Activated CD4-positive, alpha-beta T cell treated with anti-CD3 and anti-CD28 coated beads, Interleukin-2, amount 50 U/mL, for 48 hours (primary cell): ENCODE measurements around the gene NCKAP5.

Experiments used
- DNase-seq, 2 experiments: peaks; one replicate each; pipeline ENCODE4 v3.0.0-alpha.2; 2020

The NCKAP5 gene

DNA sequence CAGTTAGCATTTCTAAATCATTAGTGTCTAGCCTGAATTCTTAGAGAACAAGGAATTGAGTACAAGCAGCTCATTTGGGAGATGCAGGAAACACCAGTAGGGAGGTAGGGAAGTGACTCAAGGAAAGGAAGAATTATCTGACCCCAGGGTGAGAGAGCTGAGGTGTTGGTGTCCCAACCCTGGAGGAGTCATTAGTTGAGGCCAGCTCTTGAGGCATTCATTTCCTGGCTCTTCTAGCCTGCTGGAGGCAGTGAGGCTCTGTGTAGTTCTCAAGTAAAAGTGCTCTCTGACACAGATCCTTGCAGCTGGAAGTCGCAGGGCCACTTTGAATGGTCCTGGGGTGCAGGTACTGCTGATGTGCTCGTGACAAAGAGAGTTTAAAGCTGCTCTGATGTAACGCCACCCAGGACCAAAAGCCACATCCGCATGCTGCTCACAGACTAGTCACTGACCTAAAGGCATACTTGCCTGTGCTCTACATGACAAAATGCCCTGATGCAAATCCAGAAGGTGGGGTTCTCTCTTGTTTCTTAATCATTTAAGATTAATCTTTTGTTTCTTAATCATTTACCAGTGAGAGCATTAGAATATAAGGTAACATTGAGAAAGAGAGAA is 598.8 kb downstream of the NCKAP5 start:
- DNase-seq, result no peak

DNA sequence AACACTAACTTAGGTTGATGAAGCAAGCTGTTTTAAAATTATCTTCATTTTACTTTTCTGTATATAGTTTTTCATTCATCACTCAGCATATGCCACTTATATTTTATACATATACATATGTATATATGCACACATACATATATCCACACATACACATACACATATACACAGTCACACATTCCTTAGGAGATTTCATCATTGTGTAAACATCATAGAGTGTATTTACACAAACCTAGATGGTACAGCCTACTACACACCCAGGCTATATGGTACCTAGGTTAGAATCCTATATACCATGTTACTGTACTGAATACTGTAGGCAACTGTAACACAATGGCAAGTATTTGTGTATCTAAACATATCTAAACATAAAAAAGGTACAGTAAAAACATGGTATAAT is 602.8 kb downstream of the NCKAP5 start:
- DNase-seq, result no peak

DNA sequence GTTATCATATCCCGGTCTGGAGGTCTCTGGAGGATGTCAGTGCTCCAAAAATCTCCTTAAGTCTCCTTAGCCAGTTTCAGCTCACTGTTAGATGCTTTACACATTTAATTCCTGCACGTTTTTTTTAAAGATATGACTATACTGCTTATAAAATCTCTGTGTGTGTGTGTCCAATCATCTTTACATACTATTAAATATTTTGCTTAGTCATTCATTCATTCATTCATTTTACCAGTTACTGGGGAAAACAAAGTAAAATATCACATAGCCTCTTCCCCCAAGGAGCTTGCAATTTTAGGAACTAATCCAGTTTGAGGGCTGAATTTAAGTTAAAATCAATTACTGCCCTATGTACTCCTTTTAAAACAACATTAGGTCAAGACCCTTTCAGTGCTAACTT is 605.1 kb downstream of the NCKAP5 start:
- DNase-seq, result no peak

DNA sequence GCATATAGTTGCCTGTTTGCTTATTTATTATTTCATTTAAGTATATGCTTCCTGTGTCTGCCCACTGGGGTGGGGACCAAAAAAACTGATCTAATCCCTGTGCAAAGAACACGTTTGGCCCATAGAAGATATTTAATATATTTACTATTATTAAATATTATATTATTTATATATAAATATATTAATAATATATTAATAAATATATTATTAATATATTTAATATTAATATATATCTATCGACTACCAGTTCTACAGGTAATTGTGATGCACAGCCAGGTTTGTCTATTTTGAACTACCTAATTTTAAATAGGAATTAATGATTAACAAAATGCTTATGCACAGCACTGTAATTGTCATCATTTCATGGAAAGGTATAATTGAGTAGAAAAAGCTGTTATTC is 609.4 kb downstream of the NCKAP5 start:
- DNase-seq, result no peak

DNA sequence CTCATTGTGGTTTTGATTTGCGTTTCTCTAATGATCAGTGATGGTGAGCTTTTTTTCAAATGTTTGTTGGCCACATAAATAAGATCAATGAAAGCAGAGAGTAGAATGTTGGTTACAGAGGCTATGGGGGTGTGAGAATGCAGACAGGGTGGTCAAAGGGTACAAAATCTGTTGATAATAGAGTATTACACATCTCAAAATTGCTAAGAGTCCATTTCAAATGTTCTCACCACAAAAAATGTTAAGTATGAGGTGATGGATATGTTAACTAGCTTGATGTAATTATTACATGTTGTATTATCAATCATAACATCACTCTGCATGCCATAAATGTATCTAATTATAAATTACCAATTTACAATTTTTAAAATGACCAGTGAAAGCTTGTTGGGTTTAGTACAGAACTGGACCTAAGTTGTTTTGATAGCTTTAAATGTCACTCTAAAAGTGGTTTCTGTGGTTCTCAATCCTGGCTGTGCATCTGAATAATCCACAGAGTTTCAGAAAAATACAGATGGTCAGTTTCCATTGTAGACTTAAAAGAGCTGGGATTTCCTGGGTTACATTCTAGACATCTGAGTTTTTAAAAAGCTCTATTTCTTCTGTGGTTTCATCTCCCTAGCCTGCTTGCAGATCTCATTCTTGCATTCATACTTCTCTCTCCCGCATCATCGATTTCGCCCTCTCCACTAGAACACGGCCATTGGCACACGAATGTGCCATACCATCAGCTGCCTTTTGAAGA is 612.2 kb downstream of the NCKAP5 start:
- no peak for DNase-seq

DNA sequence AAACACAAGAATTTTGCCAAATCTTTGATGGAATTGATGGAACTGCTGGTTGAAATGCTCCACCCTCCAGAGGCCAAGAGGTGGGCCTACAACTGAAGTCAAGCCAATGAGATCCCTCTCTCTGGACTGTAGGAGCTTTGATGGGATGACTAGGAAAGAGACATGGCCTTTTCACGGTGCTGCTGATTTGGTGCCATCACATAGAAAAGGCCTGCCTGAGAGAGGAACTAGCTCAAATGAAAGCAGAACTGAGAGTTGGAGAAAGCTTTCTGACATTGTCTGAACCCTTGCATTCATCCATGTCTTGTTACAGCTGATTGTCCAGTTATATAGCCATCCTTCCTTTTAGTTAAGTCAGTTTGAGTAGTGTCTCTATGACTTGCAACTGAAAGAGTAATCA is 614.5 kb downstream of the NCKAP5 start:
- DNase-seq, result no peak

DNA sequence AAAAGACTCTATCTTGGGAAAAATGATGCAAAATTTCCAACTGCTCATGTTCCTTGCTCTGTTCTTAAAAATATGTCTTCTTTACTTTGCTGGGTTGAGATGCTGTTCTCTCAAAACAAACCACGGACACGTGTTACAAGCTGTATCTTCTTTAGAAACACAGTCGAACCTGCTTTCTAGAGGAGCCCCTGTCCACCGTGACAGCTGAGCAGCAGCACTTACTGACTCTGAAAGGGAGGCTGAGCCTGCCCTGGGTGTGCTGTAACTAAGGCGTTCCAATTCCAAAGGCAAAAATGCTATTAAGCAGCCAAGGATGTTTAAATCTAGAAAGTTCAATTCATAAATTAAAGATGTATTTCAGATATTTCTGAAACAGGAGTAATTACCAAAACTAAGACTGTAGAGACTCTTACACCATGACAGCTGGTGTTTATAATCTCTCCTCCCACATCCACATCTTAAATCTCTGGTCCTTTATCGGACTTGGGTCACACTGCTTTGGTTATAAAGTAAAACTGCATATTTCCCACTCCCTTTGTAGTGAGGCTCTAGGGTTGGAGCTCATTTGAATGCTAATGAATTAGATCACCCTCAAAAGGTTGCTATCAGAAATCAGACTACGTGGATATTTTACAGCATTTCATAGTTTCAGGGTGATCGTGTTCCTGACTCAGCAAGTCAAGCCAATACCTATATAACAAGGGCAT is 617.1 kb downstream of the NCKAP5 start:
- DNase-seq, result no peak

DNA sequence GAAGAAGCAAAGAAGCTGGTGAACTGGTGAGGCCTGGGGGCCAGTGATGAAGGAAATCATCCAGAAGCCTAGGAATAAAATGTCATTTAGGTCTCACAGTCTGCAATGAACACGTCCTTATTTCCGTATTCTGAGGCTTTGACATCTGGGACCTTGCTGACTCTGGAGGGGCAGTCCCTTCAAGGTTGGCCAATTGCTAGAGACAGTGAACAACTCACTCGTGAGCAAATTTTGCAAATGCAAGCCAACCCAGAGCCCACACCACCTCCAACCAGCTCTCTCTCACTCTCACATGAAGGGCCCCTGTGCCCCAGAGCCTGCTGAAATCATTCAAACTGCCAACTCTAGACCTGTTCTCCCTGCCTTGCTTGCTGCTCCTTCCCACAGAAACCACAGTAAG is 619.2 kb downstream of the NCKAP5 start:
- DNase-seq, result no peak

DNA sequence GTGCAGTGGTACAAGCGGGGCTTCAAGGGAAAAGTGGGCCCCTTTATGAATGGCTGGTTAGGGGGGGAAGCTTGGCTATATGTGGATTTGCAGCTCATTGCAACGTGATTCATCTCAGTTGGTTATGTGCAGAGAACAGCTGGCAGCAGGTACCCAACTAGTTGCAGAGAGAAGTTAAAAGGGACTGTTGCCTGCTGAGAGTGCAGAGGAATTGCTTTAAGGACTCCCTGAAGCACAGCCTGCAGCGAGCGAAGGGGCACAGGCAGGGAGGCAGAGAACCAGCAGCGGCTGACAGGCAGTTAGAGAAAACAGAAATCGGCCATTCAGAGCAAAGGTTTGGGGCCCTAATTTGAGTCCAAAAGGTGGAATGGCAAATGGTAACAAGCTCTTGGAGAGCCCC is 620.1 kb downstream of the NCKAP5 start:
- no peak for DNase-seq

DNA sequence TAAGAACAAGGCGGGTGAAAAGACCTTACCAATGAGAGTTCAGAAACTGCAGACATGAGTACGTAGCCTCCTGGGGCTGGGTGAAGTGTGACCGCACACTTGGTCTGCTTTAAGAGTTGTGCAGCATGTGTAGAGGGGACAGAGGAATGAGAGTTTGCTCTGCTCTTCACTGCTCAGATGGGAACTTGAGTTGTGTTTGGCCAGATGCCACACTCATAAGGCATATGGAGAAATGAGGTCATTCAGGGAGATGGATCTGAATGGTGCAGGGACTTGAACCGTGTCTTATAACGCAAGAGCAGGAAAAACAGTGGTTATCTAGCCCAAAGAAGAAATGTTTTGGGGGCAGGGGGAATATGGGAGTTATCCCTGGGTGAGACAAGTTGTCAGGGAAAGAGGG is 624.4 kb downstream of the NCKAP5 start:
- DNase-seq, result no peak

DNA sequence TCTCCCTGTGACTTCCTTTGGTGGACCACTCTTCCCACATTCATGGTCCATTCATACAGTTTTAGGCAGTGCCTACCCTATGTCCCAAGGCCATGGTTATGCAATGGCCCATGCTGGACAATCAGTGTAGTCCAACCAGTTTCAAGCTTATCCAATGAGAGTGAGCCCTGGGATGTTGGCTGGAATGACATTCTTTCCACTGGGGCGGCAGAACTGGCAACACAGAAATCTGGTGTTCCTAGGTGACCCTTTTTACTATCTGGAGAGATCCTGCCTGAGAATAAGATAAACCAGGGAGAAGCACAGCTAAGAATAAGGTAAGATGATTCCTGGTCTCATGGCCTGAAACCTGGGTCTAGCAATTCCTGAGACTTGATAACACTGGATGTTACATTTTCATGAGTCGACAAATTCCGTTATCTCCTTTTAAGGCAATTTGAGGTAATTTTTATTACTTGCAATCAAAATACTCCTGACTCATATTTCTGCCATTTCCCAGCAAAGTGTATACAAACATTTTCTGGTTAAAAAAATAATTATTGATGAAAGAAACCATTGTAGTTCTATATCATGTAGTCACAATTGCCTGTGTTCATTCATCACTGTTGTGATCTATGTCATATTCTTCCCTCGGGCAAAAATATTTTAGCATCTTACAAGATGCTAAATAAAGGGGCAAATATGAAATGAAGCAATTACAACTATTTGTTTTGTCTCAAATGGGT is 626.8 kb downstream of the NCKAP5 start:
- DNase-seq, result no peak

DNA sequence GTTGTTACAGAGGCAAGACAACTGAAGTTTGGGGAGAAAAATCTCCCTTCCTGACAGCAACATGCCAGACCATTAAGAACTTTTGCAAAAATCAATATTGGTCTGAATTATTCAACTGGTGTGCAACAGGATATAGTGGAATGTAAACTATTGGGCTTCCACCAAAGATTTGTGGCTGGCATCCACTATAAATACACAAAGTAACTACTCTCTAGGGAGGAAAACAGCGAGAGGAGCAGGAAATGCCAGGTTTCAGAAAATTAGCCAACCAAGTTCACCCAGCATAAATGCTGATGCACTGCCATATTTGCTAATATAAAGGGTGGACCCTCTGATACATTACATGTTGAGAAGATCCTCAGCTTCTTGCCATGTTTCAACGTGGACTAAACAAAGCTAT is 630.6 kb downstream of the NCKAP5 start:
- DNase-seq, result no peak

DNA sequence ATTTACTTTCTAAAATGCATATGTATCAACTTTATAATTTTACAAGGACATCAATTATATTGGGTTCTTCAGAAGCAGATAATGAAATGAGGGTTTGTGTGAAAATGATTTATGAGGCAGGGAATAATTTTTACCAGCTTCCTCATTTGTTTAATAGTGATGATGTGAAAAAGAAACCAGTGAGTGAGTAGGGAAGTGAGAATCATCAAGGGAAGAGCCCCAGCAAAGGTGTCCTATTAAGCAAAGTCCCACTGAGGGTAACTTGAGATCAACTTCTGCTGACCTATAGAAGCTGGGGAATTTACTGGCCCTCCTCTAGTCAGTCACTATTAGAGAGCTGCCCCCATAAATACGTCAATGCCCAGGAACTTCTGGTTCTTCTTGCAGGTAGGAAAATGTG is 631.5 kb downstream of the NCKAP5 start:
- DNase-seq, result no peak

DNA sequence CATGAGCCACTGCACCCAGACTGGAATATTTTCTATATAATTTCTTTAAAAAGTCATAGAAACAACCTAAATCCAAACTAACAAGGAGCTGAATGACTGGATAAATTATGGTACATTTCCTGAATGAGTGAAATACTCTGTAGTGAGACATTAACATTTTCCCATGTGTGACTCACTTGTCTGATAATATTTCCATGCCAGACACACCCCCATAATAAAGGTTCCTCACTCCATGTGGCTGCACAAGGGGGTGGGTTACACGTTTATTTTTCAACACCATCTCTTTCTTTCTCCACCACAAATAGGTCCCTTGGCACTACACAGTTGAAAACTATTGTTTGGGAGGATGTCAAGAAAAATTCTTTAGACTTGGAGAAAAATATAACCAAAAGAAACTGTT is 632.0 kb downstream of the NCKAP5 start:
- DNase-seq, result no peak

DNA sequence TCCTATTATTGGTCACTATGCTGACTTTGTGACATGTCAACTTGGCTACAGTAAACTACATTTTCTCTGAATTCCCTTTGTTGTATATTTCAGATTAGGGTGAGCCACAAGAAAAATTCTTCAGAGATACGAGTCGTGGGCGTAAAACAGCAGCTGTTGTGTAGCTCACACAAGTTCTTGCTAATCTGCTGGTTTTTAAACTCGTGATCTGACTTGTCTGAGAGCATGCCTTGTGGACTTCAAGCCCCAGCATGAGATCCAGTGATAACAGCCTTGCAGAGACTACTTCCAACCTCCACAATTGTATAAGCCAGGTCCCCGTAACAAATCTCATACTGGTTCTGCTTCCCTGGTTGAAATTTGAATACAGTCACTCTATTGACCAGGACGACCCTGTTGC is 638.5 kb downstream of the NCKAP5 start:
- no peak for DNase-seq

DNA sequence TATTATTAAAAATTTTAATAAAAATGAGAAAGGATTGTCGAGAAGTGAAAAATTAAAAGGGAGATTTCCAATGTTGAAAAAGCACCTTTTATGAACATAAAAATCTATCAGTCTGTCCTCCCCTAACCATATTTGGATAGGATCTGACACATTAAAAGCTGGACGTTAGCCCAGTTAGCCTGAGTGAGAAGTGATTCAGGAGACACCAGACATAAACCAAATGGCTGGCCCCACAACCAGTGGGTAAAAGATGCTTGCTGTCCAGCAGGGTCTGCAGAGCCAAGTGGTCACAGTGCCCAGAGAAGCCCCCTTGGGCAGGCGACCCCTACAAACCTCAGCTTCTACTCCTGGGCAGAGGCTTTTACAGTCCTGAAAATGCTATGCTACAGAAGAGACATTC is 644.5 kb downstream of the NCKAP5 start:
- DNase-seq, result no peak

DNA sequence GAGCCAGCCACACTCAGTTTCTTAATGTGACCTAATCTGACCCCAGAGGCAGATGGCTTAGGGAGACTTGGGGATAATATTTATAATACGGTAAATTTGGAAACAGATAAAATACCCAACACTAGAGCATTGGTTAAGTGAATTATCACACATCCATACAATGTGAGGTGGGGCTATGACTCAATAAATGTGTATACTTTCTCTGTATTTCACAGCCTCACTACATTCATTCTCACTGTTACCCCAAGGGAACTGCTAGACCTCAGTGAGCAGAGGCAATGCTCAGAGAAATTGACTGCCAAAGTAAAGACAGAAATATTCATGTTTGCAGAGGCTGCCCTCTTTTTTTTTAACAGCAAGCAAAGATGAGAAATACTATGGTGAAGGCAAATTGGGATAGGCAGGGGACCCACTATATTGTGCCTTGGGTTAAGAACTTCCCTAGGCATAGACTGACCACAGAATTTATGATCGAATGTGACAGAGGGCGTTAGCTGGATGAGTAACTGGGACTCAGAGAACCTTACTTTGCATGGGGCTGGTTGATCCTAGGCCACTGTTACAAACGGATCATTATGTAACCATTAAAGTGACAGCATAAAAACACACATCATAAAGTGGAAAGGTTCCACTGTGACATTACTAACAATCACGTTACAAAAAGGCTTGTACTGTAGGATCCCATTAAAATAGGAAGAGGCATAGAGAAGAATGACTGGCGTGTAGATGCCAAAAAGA is 652.3 kb downstream of the NCKAP5 start:
- no peak for DNase-seq

DNA sequence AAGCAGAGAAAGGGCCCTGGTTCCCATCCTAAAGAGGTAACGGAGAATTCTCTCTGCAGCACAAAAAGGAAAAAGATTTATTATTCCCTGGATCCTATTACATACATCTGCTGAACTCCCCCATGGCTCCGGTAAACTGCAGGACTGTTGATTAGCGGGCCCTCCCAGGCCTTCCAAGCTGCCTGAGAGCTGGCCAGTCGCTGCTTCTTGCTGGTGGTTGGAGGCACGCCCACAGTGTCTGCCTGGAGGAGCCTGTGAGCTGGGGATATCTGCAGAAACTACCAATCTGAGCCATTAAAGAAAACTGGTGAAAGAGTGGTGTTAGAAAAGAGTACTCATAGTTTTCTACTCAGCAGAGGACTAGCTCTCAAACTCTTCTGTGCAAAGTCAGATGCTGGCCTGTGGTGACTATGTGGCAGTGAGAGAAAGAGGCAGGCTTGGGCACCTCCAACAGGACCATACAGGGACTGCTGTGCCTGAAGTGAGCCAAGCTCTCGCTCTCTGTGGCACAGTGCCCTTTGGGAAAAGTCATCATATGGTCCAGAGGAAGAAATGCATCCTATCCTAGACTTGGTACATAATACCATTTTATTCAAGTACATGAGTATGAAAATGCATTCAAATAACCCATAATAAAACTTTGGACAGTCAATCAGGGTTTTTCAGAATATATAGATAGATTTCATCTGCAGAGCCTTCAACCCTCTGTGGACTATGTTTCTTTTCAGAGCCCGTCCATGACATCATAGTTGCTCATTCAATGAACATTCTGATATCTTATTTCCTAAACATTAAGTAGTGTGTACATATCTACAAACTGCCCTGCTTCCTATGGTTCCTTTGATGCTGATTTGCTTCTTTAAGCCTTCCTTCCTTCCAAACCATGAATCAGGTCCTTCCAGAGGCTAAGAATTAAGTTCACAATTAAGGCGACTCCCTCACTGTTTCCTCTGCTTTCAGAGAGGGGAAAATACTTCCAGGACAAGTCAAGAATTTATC is 656.2 kb downstream of the NCKAP5 start:
- DNase-seq, result no peak

DNA sequence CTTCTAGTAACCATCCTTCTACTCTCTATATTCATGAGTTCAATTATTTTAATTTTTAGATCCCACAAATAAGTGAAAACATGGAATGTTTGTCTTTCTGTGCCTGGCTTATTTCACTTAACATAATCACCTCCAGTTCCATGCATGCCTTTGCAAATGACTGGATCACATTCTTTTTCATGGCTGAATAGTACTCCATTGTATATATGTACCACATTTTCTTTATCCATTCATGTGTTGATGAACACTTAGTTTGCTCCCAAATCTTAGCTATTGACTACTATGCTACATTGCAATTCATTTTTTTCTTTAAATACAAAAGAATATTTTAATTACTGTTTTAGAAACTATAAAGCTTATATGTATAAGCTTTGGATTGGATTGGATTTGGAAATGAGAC is 657.8 kb downstream of the NCKAP5 start:
- no peak for DNase-seq

DNA sequence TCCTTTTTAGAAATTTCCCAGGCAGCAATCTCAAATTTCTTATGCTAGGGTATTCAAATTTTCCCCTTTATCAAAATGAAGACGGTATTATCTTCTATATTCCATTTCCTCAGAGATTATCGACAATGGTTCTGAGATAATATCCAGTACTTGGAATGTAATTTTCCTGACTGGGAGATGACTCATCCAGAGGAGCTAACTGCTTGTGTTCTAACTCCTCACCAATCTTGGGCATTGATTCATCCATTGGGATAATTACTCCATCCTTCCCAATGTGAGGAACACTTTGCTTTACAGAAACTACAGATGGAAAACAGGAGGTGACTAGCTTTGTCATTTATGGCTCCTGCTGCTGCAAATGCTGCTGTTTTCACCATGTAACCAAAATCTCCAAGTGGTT is 658.8 kb downstream of the NCKAP5 start:
- no peak for DNase-seq

DNA sequence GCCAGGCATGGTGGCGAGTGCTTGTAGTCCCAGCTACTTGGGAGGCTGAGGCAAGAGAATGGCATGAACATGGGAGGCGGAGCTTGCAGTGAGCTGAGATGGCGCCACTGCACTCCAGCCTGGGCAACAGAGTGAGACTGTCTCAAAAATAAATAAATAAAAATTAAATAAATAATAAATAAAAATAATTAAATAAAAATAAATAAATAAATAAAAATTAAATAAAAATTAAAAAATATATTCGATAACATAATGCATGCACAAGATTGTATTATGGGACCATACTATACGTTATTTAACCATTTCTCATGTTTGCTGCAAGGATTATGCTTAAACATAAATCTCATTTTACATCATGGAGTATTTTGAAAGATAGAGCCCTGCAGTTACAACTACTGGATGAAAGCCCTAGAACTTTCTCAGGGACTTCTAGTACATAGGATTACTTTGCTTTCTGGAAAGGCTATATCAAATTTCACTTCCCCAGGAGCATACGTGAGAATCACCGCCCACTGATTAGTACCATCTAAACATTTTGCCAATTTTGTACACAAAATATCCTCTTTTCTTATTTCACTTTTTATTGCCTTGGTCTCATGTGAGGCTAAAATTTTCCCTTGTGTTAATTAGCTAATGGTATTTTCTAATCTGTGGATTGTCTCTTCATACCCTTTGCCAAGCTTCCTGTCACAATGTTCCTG is 664.0 kb downstream of the NCKAP5 start:
- DNase-seq, result no peak
